ENCODE data around the gene USP24.

Gene USP24

DNA sequence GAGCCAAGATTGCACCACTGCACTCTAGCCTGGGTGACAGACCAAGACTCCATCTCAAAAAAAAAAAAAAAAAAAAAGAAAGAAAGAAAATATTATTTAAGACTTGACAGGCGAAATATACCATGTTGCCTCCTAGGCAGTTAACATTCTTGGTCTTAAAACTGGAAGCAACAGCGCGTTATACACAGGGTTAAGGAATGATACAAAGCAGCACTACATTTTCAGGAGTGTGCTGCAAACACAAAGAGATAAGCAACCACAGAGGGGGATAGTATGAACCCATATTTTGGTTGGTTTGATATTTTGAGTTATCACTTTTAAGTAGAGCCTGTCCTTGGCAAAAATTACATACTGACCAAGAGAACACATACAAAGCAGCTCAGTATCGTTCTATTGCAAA is 25.1 kb downstream of the USP24 start:
- TF ChIP-seq, protein P1, sequence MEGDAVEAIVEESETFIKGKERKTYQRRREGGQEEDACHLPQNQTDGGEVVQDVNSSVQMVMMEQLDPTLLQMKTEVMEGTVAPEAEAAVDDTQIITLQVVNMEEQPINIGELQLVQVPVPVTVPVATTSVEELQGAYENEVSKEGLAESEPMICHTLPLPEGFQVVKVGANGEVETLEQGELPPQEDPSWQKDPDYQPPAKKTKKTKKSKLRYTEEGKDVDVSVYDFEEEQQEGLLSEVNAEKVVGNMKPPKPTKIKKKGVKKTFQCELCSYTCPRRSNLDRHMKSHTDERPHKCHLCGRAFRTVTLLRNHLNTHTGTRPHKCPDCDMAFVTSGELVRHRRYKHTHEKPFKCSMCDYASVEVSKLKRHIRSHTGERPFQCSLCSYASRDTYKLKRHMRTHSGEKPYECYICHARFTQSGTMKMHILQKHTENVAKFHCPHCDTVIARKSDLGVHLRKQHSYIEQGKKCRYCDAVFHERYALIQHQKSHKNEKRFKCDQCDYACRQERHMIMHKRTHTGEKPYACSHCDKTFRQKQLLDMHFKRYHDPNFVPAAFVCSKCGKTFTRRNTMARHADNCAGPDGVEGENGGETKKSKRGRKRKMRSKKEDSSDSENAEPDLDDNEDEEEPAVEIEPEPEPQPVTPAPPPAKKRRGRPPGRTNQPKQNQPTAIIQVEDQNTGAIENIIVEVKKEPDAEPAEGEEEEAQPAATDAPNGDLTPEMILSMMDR (conservative IDR thresholded peaks at IDR 0.05; ENCODE audit: low read depth, low read length): no peak
- no peak overlapping the region for H3K4me3 ChIP-seq (ENCODE audit: low read depth, low read length)
- no peak for DNase-seq (ENCODE audit: low read depth)

DNA sequence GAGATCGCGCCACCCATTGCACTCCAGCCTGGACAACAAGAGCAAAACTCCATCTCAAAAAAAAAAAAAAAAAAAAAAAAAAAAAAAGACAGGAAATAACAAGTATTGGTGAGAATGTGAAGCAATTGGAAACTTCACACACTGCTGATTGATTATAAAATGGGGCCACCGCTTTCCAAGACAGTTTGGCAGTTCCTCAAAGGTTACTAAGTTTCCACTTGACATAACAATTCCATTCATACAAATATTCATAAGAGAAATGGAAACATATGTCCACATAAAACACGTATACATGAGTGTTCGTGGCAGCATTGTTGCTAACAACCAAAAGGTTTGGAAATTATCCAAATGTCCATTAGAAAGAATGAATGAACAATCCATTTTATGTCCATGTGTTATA is 26.3 kb downstream of the USP24 start:
- no peak overlapping the region for H3K4me3 ChIP-seq (ENCODE audit: low read depth, low read length)
- no peak for DNase-seq (ENCODE audit: low read depth)
- TF ChIP-seq, protein P1 (conservative IDR thresholded peaks at IDR 0.05; ENCODE audit: low read depth, low read length): no peak

DNA sequence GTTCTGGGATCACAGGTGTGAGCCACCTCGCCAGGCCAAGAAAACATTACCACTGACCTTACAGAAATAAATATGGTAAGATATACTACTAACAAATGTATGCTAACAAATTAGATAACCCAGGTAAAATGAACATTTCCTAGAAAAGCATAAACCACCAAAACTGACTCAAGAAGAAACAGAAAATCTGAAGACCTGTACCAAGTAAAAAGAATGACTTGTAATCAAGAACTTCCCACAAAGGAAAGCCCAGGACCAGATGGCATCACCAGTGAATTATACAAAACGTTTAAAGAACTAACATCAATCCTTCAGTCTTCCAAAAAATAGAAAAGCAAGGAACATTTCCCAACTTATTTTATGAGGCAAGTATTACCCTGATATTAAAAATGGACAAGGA is 29.3 kb downstream of the USP24 start:
- H3K4me3 ChIP-seq (ENCODE audit: low read depth, low read length): no peak overlapping the region
- no peak for DNase-seq (ENCODE audit: low read depth)
- TF ChIP-seq, protein P1 (conservative IDR thresholded peaks at IDR 0.05; ENCODE audit: low read depth, low read length): no peak

DNA sequence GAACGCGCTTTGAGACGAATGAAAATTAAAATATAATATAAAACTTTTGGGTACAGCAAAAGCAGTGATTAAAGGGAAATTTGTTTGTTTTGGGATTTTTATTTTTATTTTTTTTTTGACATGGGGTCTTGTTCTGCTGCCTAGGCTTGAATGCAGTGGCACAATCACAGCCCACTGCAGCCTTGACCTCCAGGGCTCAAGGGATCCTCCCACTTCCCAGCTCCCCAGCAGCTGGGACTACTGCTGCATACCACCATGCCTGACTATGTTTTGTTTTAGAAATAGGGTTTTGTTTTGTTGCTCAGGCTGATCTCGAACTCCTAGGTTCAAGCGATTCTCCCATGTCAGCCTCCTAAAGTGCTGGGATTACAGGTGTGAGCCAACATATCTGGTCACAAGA is 30.3 kb downstream of the USP24 start:
- TF ChIP-seq, protein P1 (conservative IDR thresholded peaks at IDR 0.05; ENCODE audit: low read depth, low read length): no peak
- no peak for DNase-seq (ENCODE audit: low read depth)

DNA sequence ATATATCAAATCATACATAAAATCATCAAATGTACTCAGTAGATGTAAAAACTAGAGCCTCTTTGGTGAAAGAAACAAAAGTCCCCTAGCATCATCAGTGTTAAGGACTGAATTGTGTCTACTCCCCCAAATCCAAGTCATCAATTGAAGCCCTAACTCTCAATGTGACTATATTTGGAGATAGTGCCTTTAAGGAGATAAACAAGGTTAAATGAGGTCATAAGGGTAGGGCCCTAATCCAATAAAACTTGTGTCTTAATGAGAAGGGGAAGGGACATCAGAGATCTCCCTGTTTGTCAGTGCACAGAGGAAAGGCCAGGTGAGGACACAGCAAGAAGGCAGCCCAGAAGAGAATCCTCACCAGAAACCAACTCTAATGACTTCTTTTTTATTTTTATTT is 33.5 kb downstream of the USP24 start:
- DNase-seq (ENCODE audit: low read depth): no peak
- TF ChIP-seq, protein P1 (conservative IDR thresholded peaks at IDR 0.05; ENCODE audit: low read depth, low read length): no peak
- H3K4me3 ChIP-seq (ENCODE audit: low read depth, low read length): no peak overlapping the region

More for the DNA sequence above, 30.3 kb downstream of the USP24 start:
- H3K4me3 ChIP-seq (ENCODE audit: low read depth, low read length): no peak overlapping the region

DNA sequence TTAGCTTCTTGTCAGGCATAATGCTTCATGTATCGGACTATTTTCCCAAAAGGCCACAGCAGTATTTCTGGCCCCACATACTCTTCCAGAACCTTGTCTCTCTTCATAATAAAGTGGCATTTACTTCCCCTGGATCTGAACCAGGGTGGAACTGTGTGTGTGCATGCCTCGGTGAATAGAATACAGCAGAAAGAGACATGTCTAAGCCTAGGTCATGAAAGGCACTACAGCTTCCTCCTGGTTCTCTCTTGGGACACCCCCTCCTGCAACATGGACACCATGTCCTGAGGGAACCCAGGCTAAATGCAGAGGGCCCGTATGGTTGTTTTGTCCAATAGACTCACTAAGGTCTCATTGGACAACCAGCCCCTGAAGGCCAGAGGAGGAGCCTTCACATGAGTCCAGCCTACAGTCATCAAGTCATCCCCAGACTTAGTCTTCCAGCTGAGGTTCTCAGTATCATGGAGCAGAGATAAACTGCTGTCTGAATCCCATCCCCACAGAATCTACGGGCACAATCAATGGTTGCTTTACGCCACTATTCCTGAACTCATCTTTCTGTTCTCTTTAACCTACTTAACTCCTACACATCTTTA is 35.0 kb downstream of the USP24 start:
- no peak overlapping the region for H3K4me3 ChIP-seq (ENCODE audit: low read depth, low read length)
- TF ChIP-seq, protein P1 (conservative IDR thresholded peaks at IDR 0.05; ENCODE audit: low read depth, low read length): no peak
- DNase-seq (ENCODE audit: low read depth): no peak

DNA sequence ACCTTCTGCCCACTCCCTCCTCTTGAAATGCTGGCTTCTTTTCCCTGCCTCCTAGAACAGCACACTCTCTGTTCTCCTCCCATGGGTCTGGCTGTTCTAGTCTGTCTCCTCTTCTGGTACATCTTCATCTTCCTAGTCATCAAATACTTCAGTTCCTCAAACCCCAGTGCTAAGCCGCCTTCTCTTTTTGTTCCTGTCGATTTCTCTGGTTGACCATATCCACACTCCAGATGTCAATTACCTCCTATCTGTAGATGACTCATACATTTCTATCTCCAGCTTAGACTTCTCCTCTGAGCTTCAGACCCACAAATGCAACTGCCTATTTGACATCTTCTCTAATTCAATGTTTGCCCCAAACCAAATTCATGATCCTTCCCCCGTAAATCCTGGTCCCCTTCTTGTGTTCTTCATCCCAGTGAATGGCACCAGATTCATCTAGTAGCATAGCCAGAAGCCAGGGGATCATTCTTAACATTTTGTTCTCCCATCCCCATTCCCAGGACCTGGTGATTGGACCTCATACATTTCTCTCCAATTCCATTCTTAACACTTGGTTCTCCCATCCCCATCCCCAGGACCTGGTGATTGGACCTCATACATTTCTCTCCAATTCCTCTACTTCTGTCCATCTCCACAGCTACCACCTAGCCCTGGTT is 35.9 kb downstream of the USP24 start:
- no peak for DNase-seq (ENCODE audit: low read depth)
- TF ChIP-seq, protein P1 (conservative IDR thresholded peaks at IDR 0.05; ENCODE audit: low read depth, low read length): no peak
- no peak overlapping the region for H3K4me3 ChIP-seq (ENCODE audit: low read depth, low read length)
